Activated T-helper 17 cell treated with anti-CD3 and anti-CD28 coated beads, Interleukin-2, amount 50 U/mL, for 72 hours (primary cell): Measurements from ENCODE around the gene FCGR3A. TPM values are rescaled to one million over a fixed set of nuclear protein-coding genes. Genes with fewer than 3 reads are reported as not detected.
A peak's percentile ranks its signal among the peaks of the same experiment; 100 is the strongest.
"Not testable (repeated sequence)": the region's sequence is repeated elsewhere in the genome, so short reads cannot be mapped to it uniquely, and the experiment has no call there.

Source experiments
- ATAC-seq: fragments of 150-1000 bp; cut with Tn5 transposase; replicated peaks from 2 replicates; pipeline ENCODE4 v1.10.0; 2021; ENCODE audit warnings: mild to moderate bottlenecking, moderate library complexity
- H3K27ac Mint-ChIP-seq: one replicate; pipeline ENCODE4 v1.8.0; 2022; ENCODE audit warnings: mixed read lengths
- H3K27me3 Mint-ChIP-seq: one replicate; pipeline ENCODE4 v1.8.0; 2022; ENCODE audit warnings: mixed read lengths
- H3K36me3 Mint-ChIP-seq: one replicate; pipeline ENCODE4 v1.8.0; 2022; ENCODE audit warnings: low read depth, mild to moderate bottlenecking, mixed read lengths
- H3K4me1 Mint-ChIP-seq: one replicate; pipeline ENCODE4 v1.8.0; 2022; ENCODE audit warnings: mixed read lengths
- H3K4me3 Mint-ChIP-seq: one replicate; pipeline ENCODE4 v1.8.0; 2022; ENCODE audit warnings: mild to moderate bottlenecking, mixed read lengths
- H3K9me3 Mint-ChIP-seq: one replicate; pipeline ENCODE4 v1.8.0; 2022; ENCODE audit warnings: mixed read lengths
- total RNA-seq, 2 donors: library from RNA; stranded (reverse); gene quantifications; one replicate each; pipeline ENCODE4 v1.2.3, GENCODE V29; 2022

Gene FCGR3A
- total RNA-seq, 2 donors from 2014 or later = not detected

- not testable (repeated sequence) for H3K36me3 Mint-ChIP-seq, H3K4me3 Mint-ChIP-seq, H3K27ac Mint-ChIP-seq, H3K9me3 Mint-ChIP-seq, ATAC-seq, H3K4me1 Mint-ChIP-seq
- peaks cover 10% of the 10 kb centered on the region for H3K27me3 Mint-ChIP-seq
Observed at GRCh38 chr1:161566602-161566960, 17.0 kb upstream of the FCGR3A start.

GRCh38 chr1:161563522-161563921 is 13.9 kb upstream of the FCGR3A start:
- H3K36me3 Mint-ChIP-seq, H3K9me3 Mint-ChIP-seq, H3K27me3 Mint-ChIP-seq, H3K4me3 Mint-ChIP-seq, ATAC-seq, H3K27ac Mint-ChIP-seq: not testable (repeated sequence)
- peaks cover 11% of the 10 kb centered on the region for H3K4me1 Mint-ChIP-seq

GRCh38 chr1:161562441-161562840 is 12.8 kb upstream of the FCGR3A start:
- H3K9me3 Mint-ChIP-seq, H3K27me3 Mint-ChIP-seq, H3K36me3 Mint-ChIP-seq, H3K27ac Mint-ChIP-seq, H3K4me3 Mint-ChIP-seq, ATAC-seq: not testable (repeated sequence)
- H3K4me1 Mint-ChIP-seq = peaks cover 11% of the 10 kb centered on the region

GRCh38 chr1:161560960-161561715 is 11.5 kb upstream of the FCGR3A start:
- not testable (repeated sequence) for H3K36me3 Mint-ChIP-seq, H3K9me3 Mint-ChIP-seq, H3K27me3 Mint-ChIP-seq, H3K4me3 Mint-ChIP-seq, H3K4me1 Mint-ChIP-seq
- peak; percentile 67 for ATAC-seq
- H3K27ac Mint-ChIP-seq = peak overlapping the region; percentile 41

- H3K27me3 Mint-ChIP-seq, ATAC-seq, H3K4me3 Mint-ChIP-seq, H3K36me3 Mint-ChIP-seq, H3K9me3 Mint-ChIP-seq, H3K27ac Mint-ChIP-seq: not testable (repeated sequence)
- H3K4me1 Mint-ChIP-seq = peaks cover 21% of the 10 kb centered on the region
Observed at GRCh38 chr1:161557506-161558450, 8.2 kb upstream of the FCGR3A start.

GRCh38 chr1:161556990-161557389 is 7.4 kb upstream of the FCGR3A start:
- not testable (repeated sequence) for H3K27ac Mint-ChIP-seq, H3K36me3 Mint-ChIP-seq, H3K9me3 Mint-ChIP-seq, H3K4me3 Mint-ChIP-seq, ATAC-seq, H3K27me3 Mint-ChIP-seq
- peaks cover 21% of the 10 kb centered on the region for H3K4me1 Mint-ChIP-seq

GRCh38 chr1:161556143-161556542 is 6.5 kb upstream of the FCGR3A start:
- not testable (repeated sequence) for ATAC-seq, H3K27ac Mint-ChIP-seq, H3K4me3 Mint-ChIP-seq, H3K27me3 Mint-ChIP-seq, H3K36me3 Mint-ChIP-seq, H3K9me3 Mint-ChIP-seq
- peaks cover 17% of the 10 kb centered on the region for H3K4me1 Mint-ChIP-seq

GRCh38 chr1:161554815-161555417 is 5.3 kb upstream of the FCGR3A start:
- Mint-ChIP-seq H3K27ac (peak overlapping the region; percentile 80), H3K4me3 (peak overlapping the region; percentile 39), H3K4me1 (peaks cover 15% of the 10 kb centered on the region)
- peak; percentile 91 for ATAC-seq
- not testable (repeated sequence) for H3K27me3 Mint-ChIP-seq, H3K9me3 Mint-ChIP-seq, H3K36me3 Mint-ChIP-seq

- peak overlapping the region; percentile 39 for H3K4me3 Mint-ChIP-seq
- not testable (repeated sequence) for ATAC-seq, H3K36me3 Mint-ChIP-seq, H3K9me3 Mint-ChIP-seq, H3K27me3 Mint-ChIP-seq
- H3K27ac Mint-ChIP-seq = peak overlapping the region; percentile 80
- H3K4me1 Mint-ChIP-seq = peaks cover 15% of the 10 kb centered on the region
Observed at GRCh38 chr1:161554340-161554739, 4.7 kb upstream of the FCGR3A start.

GRCh38 chr1:161553631-161554030 is 4.0 kb upstream of the FCGR3A start:
- not testable (repeated sequence) for ATAC-seq, H3K27ac Mint-ChIP-seq, H3K27me3 Mint-ChIP-seq, H3K4me3 Mint-ChIP-seq, H3K9me3 Mint-ChIP-seq, H3K36me3 Mint-ChIP-seq
- H3K4me1 Mint-ChIP-seq = peaks cover 15% of the 10 kb centered on the region

- H3K27me3 Mint-ChIP-seq, H3K9me3 Mint-ChIP-seq, H3K36me3 Mint-ChIP-seq, H3K27ac Mint-ChIP-seq, H3K4me3 Mint-ChIP-seq, ATAC-seq: not testable (repeated sequence)
- H3K4me1 Mint-ChIP-seq = peaks cover 15% of the 10 kb centered on the region
Observed at GRCh38 chr1:161550942-161551341, 1.3 kb upstream of the FCGR3A start.

GRCh38 chr1:161548749-161549406 is 740 bp downstream of the FCGR3A start:
- not testable (repeated sequence) for H3K4me3 Mint-ChIP-seq, H3K9me3 Mint-ChIP-seq, H3K36me3 Mint-ChIP-seq, ATAC-seq, H3K27ac Mint-ChIP-seq, H3K27me3 Mint-ChIP-seq, H3K4me1 Mint-ChIP-seq

GRCh38 chr1:161547995-161548741 is 1.4 kb downstream of the FCGR3A start:
- not testable (repeated sequence) for H3K27me3 Mint-ChIP-seq, H3K4me3 Mint-ChIP-seq, H3K4me1 Mint-ChIP-seq, ATAC-seq, H3K9me3 Mint-ChIP-seq, H3K36me3 Mint-ChIP-seq, H3K27ac Mint-ChIP-seq
